Measurements from ENCODE around the gene OSBPL2.

DNA sequence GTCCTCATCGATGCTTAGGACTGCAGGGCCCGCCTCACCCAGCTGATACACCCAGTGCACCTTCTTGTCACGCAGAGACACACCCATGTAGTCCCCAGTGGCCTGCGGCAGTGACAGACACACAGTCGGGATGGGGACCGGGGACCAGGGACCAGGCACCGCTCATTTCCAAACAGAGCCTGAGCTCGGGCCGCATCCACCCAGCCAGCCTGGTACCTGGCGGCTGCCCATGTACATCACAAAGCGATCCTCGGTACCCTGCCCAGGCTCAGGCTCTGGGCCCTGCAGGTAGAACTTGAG, 76.0 kb downstream of the OSBPL2 start:
- TF ChIP-seq, protein P1, sequence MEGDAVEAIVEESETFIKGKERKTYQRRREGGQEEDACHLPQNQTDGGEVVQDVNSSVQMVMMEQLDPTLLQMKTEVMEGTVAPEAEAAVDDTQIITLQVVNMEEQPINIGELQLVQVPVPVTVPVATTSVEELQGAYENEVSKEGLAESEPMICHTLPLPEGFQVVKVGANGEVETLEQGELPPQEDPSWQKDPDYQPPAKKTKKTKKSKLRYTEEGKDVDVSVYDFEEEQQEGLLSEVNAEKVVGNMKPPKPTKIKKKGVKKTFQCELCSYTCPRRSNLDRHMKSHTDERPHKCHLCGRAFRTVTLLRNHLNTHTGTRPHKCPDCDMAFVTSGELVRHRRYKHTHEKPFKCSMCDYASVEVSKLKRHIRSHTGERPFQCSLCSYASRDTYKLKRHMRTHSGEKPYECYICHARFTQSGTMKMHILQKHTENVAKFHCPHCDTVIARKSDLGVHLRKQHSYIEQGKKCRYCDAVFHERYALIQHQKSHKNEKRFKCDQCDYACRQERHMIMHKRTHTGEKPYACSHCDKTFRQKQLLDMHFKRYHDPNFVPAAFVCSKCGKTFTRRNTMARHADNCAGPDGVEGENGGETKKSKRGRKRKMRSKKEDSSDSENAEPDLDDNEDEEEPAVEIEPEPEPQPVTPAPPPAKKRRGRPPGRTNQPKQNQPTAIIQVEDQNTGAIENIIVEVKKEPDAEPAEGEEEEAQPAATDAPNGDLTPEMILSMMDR (IDR thresholded peaks at IDR 0.05), result no peak
- no peak for TF ChIP-seq POLR2A (IDR thresholded peaks at IDR 0.05)
